Esophagus (tissue), 2 donors: ENCODE results near the gene DBN1. TPM values are rescaled to one million over a fixed set of nuclear protein-coding genes. Genes with fewer than 3 reads are reported as not detected.

Experiments used
- H3K27ac ChIP-seq, 2 donors: one replicate each; pipeline ENCODE4 v1.5.1; 2013; ENCODE audit warnings: low read depth in 2 of 2, mild to moderate bottlenecking in 2 of 2, inconsistent platforms in 1 of 2, low read length in 1 of 2, moderate library complexity in 1 of 2
- H3K27me3 ChIP-seq, 2 donors: one replicate each; pipeline ENCODE4 v1.6.1; 2013; ENCODE audit warnings: low read length in 2 of 2, control low read depth in 1 of 2, mild to moderate bottlenecking in 1 of 2; ENCODE audit not compliant: insufficient read depth in 2 of 2, control insufficient read depth in 1 of 2
- H3K36me3 ChIP-seq, 2 donors: one replicate each; pipeline ENCODE4 v1.6.1; 2013; ENCODE audit warnings: low read length in 1 of 2; ENCODE audit not compliant: control insufficient read depth in 2 of 2, insufficient read depth in 2 of 2
- H3K4me1 ChIP-seq, 2 donors: one replicate each; pipeline ENCODE4 v1.6.1; 2013; ENCODE audit warnings: low read length in 1 of 2; ENCODE audit not compliant: control insufficient read depth in 2 of 2, insufficient read depth in 2 of 2
- H3K4me3 ChIP-seq, 2 donors: one replicate each; pipeline ENCODE4 v1.5.1; 2013; ENCODE audit warnings: low read length in 2 of 2, mild to moderate bottlenecking in 2 of 2, low read depth in 1 of 2, moderate library complexity in 1 of 2
- H3K9me3 ChIP-seq, 2 donors: one replicate each; pipeline ENCODE4 v1.6.1; 2013; ENCODE audit warnings: mild to moderate bottlenecking in 2 of 2, low read depth in 1 of 2, low read length in 1 of 2, moderate library complexity in 1 of 2; ENCODE audit not compliant: control insufficient read depth in 2 of 2, insufficient read depth in 1 of 2
- WGBS, 2 donors: extraction: QIAGEN DNeasy Blood & Tissue Kit; methylation state at CpG; one replicate each; pipeline ENCODE4 v1.1.7; 2013; 5-methylcytosine and 5-hydroxymethylcytosine counted together
- polyA plus RNA-seq, 2 donors: library from polyadenylated mRNA; stranded (reverse); fragments of 200-250 nt; gene quantifications; one replicate each; pipeline ENCODE4 v1.2.3, GENCODE V29; 2013
- donor health status: healthy with polysubstance abuse.
- donor health status: Bipolar disorder and iron deficiency.

Gene DBN1
- polyA plus RNA-seq, 2 donors, result 18.2 to 24.7 TPM

- no peak overlapping the region for H3K27ac ChIP-seq
- no peaks in the 10 kb centered on the region for H3K9me3 ChIP-seq
- no peaks in the 10 kb centered on the region for H3K27me3 ChIP-seq
- H3K4me1 ChIP-seq, result peaks cover 3 to 32% of the 10 kb centered on the region in 2 donors
- WGBS, 2 donors, result 62 to 71% methylated on average over 15 to 17 of the region's 17 CpGs
- no peaks in the 10 kb centered on the region for H3K36me3 ChIP-seq
- H3K4me3 ChIP-seq, result no peak overlapping the region
Measured at GRCh38 chr5:177452688-177453638, 20.5 kb downstream of the DBN1 start.

- H3K9me3 ChIP-seq, result no peaks in the 10 kb centered on the region
- H3K4me3 ChIP-seq, result no peak overlapping the region
- peaks cover 6 to 45% of the 10 kb centered on the region in 2 donors for H3K4me1 ChIP-seq
- WGBS, 2 donors, result 84 to 89% methylated on average over 10 of the region's 10 CpGs
- H3K36me3 ChIP-seq, result no peaks in the 10 kb centered on the region
- no peak overlapping the region for H3K27ac ChIP-seq
- H3K27me3 ChIP-seq, result no peaks in the 10 kb centered on the region
Measured at GRCh38 chr5:177450667-177451424, 22.6 kb downstream of the DBN1 start.

GRCh38 chr5:177449140-177450061 is 24.0 kb downstream of the DBN1 start:
- Histone ChIP-seq H3K4me1 (peaks cover 6 to 41% of the 10 kb centered on the region in 2 donors), H3K36me3 (no peaks in the 10 kb centered on the region), H3K27ac (no peak overlapping the region), H3K9me3 (no peaks in the 10 kb centered on the region), H3K27me3 (no peaks in the 10 kb centered on the region), H3K4me3 (no peak overlapping the region)
- 69 to 77% methylated on average over 18 of the region's 18 CpGs for WGBS, 2 donors

GRCh38 chr5:177448244-177448950 is 25.0 kb downstream of the DBN1 start:
- Histone ChIP-seq H3K4me1 (peaks cover 6 to 38% of the 10 kb centered on the region in 2 donors), H3K4me3 (no peak overlapping the region), H3K27ac (no peak overlapping the region), H3K27me3 (no peaks in the 10 kb centered on the region), H3K36me3 (no peaks in the 10 kb centered on the region), H3K9me3 (no peaks in the 10 kb centered on the region)
- 68 to 74% methylated on average over 6 of the region's 6 CpGs for WGBS, 2 donors

- no peak overlapping the region for H3K27ac ChIP-seq
- no peaks in the 10 kb centered on the region for H3K9me3 ChIP-seq
- H3K4me1 ChIP-seq, result peaks cover 6 to 32% of the 10 kb centered on the region in 2 donors
- peak overlapping the region in 1 of 2 donors; percentile 67 for H3K4me3 ChIP-seq
- WGBS, 2 donors, result 6 to 9% methylated on average over 20 to 23 of the region's 23 CpGs
- H3K27me3 ChIP-seq, result no peaks in the 10 kb centered on the region
- no peaks in the 10 kb centered on the region for H3K36me3 ChIP-seq
Measured at GRCh38 chr5:177447611-177448243, 25.7 kb downstream of the DBN1 start.

- peaks cover 6 to 30% of the 10 kb centered on the region in 2 donors for H3K4me1 ChIP-seq
- no peaks in the 10 kb centered on the region for H3K27me3 ChIP-seq
- no peaks in the 10 kb centered on the region for H3K9me3 ChIP-seq
- peak overlapping the region; percentile 56 to 67 for H3K4me3 ChIP-seq
- H3K36me3 ChIP-seq, result peaks cover 0 to under 1% of the 10 kb centered on the region in 2 donors
- 1% methylated on average over 18 to 50 of the region's 52 CpGs for WGBS, 2 donors
- no peak overlapping the region for H3K27ac ChIP-seq
Measured at GRCh38 chr5:177447066-177447610, 26.3 kb downstream of the DBN1 start.

GRCh38 chr5:177446200-177447065 is 27.0 kb downstream of the DBN1 start, which contains the start of gene PRR7:
PRR7 (plus strand) TSS chr5:177446814; CDS start chr5:177455068, 8,254 bp downstream.
- Histone ChIP-seq H3K27me3 (no peaks in the 10 kb centered on the region), H3K36me3 (peaks cover 0 to 4% of the 10 kb centered on the region in 2 donors), H3K9me3 (no peaks in the 10 kb centered on the region), H3K4me3 (peak within 1 kb of the TSS; percentile 56 to 67), H3K27ac (peak within 1 kb of the TSS in 1 of 2 donors; percentile 23), H3K4me1 (peaks cover 6 to 26% of the 10 kb centered on the region in 2 donors)
- 0 to 1% methylated on average over 47 to 89 of the region's 89 CpGs for WGBS, 2 donors

- H3K9me3 ChIP-seq, result no peaks in the 10 kb centered on the region
- H3K27me3 ChIP-seq, result no peaks in the 10 kb centered on the region
- peaks cover 6 to 26% of the 10 kb centered on the region in 2 donors for H3K4me1 ChIP-seq
- peaks cover 0 to 10% of the 10 kb centered on the region in 2 donors for H3K36me3 ChIP-seq
- 4 to 5% methylated on average over 8 of the region's 8 CpGs for WGBS, 2 donors
- peak overlapping the region in 1 of 2 donors; percentile 56 for H3K4me3 ChIP-seq
- H3K27ac ChIP-seq, result no peak overlapping the region
Measured at GRCh38 chr5:177445917-177446199, 27.6 kb downstream of the DBN1 start.
